Left lung (tissue), 14 donors: ENCODE measurements around the gene PRPH2. TPM values are rescaled to one million over a fixed set of nuclear protein-coding genes. Genes with fewer than 3 reads are reported as not detected.

Experiments
- ATAC-seq: fragments of 200-7000 bp; cut with Tn5 transposase; one replicate; pipeline ENCODE4 v1.9.1; 2020; ENCODE audit warnings: moderate library complexity
- DNase-seq, 4 donors: peaks; one replicate each; pipeline ENCODE4 v3.0.0-alpha.2; 2013 to 2020
- H3K27ac ChIP-seq, 2 donors: fragments of 200-600 bp; sonication (generic) in 1 of 2; one replicate each; pipeline versions ENCODE4 v1.5.0 to v1.8.0; 2020 to 2021
- H3K27me3 ChIP-seq, 2 donors: fragments of 200-600 bp; sonication (generic) in 1 of 2; one replicate each; pipeline versions ENCODE4 v1.5.0 to v1.8.0; 2020 to 2021
- H3K36me3 ChIP-seq, 2 donors: fragments of 200-600 bp; sonication (generic) in 1 of 2; one replicate each; pipeline versions ENCODE4 v1.5.0 to v1.8.0; 2020 to 2021
- H3K4me1 ChIP-seq, 2 donors: fragments of 200-600 bp; one replicate each; pipeline ENCODE4 v1.8.0; 2021
- H3K4me3 ChIP-seq, 2 donors: fragments of 200-600 bp; sonication (generic) in 1 of 2; one replicate each; pipeline versions ENCODE4 v1.5.0 to v1.8.0; 2020 to 2021; ENCODE audit warnings: mild to moderate bottlenecking in 1 of 2
- H3K9me3 ChIP-seq, 2 donors: fragments of 200-600 bp; sonication (generic) in 1 of 2; one replicate each; pipeline versions ENCODE4 v1.5.0 to v1.8.0; 2020 to 2021
- intact Hi-C, 2 donors: fragments of 100-400 bp; cut with DNase I; formaldehyde crosslinking; loops; one replicate each; pipeline versions ENCODE4 v1.11.2 to v1.14.2; 2022
- long read RNA-seq, 12 donors: library from polyadenylated mRNA in 2 of 12; unstranded in 2 of 12; transcript quantifications; one replicate each; pipeline ENCODE4 v2.0.0 and lab custom pipeline, GENCODE V29; 2019 to 2026
- polyA plus RNA-seq, 6 donors: library from polyadenylated mRNA; unstranded; fragments of 120-200 nt; gene quantifications; one replicate each; pipeline ENCODE4 v1.2.1, GENCODE V29; 2013; ENCODE audit not compliant: insufficient read length in 6 of 6
- total RNA-seq, 2 donors: library from RNA; stranded (reverse); fragmentation: NEBNext Ultra II Directional; extraction: Animal tissue kit (Norgen Biotek cat#: 25700); gene quantifications; one replicate each; pipeline ENCODE4 v1.2.1, GENCODE V29; 2021
- TF ChIP-seq, protein P1 (sequence below), 2 donors: fragments of 200-600 bp; sonication (generic) in 1 of 2; IDR thresholded peaks; one replicate each; pipeline versions ENCODE4 v1.5.0 to v1.8.0; 2021; ENCODE audit warnings: antibody characterized with exemption in 2 of 2
- donor health status: DM: no; HTN: yes; CAD: no.
- donor health status: DM: no; HTN: no; CAD: no.

The PRPH2 gene
- total RNA-seq (1 to 10 TPM; 1.7 to 1.9 TPM), polyA plus RNA-seq (1 to 10 TPM; 2.7 to 5.6 (median 4.8) TPM)
- long read RNA-seq, donor 1, result 0 reads
- long read RNA-seq, donor 2, partial matches to known transcripts, result 5 of 6 reads
- long read RNA-seq, donor 2, other reads (novel, unspliced or antisense), result 0 of 6 reads
- long read RNA-seq, donor 3, result 0 reads
- long read RNA-seq, donor 4, result 0 reads
- long read RNA-seq, donor 5, result 0 reads
- long read RNA-seq, donor 6, partial matches to known transcripts, result 0 of 1 reads
- long read RNA-seq, donor 6, other reads (novel, unspliced or antisense), result 0 of 1 reads
- long read RNA-seq, donor 7, partial matches to known transcripts, result 20 of 20 reads
- long read RNA-seq, donor 7, other reads (novel, unspliced or antisense), result 0 of 20 reads
- long read RNA-seq, donor 8, result 0 reads
- long read RNA-seq, donor 9, result 0 reads
- long read RNA-seq, donor 10, result 0 reads
- long read RNA-seq, donor 11, result 0 reads
- long read RNA-seq, donor 12, partial matches to known transcripts, result 0 of 1 reads
- long read RNA-seq, donor 12, other reads (novel, unspliced or antisense), result 0 of 1 reads

DNA sequence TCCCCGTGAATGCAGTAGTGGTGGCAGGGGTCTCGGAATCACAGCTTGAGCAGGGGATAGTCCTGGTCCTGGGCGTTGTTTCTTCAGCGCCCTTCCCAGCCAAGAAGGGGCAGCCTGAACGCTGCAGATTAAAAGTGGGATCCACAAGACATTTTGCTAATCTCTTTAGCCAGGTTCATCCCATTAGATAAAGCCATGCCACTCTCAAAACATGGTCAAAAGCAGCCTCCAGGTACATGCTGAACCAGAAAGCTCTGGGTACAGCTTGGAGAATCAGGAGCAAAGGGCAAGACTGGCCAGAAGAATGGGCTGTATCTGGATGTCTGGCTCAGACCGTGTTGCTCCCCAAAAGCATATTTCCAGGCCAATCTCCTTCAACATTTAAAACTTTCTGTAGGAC is at the start of gene PRPH2:
Gene PRPH2 (minus strand): TSS at position 101 of the 400 bp plus-strand sequence. CDS start 263 bp downstream, outside the sequence.
- intact Hi-C loops, result loop anchor here in 1 of 2 donors (10.0 kb wide), 1 partner anchor 58 kb away; no protein-coding TSS in a partner anchor
- no peak for ATAC-seq
- TF ChIP-seq, protein P1, sequence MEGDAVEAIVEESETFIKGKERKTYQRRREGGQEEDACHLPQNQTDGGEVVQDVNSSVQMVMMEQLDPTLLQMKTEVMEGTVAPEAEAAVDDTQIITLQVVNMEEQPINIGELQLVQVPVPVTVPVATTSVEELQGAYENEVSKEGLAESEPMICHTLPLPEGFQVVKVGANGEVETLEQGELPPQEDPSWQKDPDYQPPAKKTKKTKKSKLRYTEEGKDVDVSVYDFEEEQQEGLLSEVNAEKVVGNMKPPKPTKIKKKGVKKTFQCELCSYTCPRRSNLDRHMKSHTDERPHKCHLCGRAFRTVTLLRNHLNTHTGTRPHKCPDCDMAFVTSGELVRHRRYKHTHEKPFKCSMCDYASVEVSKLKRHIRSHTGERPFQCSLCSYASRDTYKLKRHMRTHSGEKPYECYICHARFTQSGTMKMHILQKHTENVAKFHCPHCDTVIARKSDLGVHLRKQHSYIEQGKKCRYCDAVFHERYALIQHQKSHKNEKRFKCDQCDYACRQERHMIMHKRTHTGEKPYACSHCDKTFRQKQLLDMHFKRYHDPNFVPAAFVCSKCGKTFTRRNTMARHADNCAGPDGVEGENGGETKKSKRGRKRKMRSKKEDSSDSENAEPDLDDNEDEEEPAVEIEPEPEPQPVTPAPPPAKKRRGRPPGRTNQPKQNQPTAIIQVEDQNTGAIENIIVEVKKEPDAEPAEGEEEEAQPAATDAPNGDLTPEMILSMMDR (IDR thresholded peaks at IDR 0.05), result no peak

DNA sequence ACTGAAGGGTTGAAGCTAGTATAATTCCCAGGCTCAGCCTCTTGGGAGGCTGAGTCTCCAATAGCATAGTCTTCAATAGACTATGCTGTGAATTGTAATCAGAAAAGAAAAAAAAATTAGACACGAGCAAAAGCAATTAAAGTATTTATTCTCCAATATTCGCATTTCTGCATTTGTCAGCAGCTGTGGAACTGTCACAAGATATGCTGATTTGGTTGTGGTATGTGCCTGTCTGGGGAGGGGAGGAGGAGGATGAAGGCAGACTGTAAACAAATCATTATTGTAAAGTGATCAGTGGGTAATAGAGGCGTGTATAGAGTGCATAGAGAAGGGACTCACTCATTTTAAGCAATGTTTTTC is 49.3 kb upstream of the PRPH2 start:
- Histone ChIP-seq H3K4me1 (peaks cover 3 to 40% of the 10 kb centered on the region in 2 donors), H3K27ac (peak overlapping the region in 1 of 2 donors; percentile 47), H3K4me3 (no peak overlapping the region), H3K27me3 (no peaks in the 10 kb centered on the region), H3K9me3 (no peaks in the 10 kb centered on the region), H3K36me3 (no peaks in the 10 kb centered on the region)
- DNase-seq, result no peak
- ATAC-seq, result no peak
- intact Hi-C loops, result no loop called here
- TF ChIP-seq, protein P1 (IDR thresholded peaks at IDR 0.05), result no peak

More for the DNA sequence above, at the start of gene PRPH2:
- H3K4me3 ChIP-seq, result no peak within 1 kb of the TSS
- no peak within 1 kb of the TSS for H3K27ac ChIP-seq
- H3K4me1 ChIP-seq, result peaks cover 0 to 15% of the 10 kb centered on the region in 2 donors
- DNase-seq, result no peak
- H3K36me3 ChIP-seq, result no peaks in the 10 kb centered on the region
- no peaks in the 10 kb centered on the region for H3K9me3 ChIP-seq
- no peaks in the 10 kb centered on the region for H3K27me3 ChIP-seq

DNA sequence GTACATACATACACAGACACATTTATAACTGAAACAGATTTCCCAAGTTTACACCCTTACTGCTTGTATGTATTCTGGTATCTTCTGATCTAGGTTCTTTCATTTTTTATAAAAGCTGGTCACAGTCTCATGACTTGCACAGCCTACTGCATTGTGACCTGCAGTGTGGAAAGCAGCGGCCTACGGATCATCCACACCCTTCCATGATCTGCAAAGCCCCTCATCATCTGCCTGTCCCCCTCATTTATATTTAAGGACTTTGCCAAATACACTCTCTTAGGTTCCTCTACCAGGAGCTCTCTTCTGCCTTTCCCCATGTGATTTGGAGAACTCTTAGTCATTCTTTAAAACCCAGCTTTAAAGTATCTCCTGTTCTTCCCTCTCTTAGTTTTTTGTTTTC is 47.4 kb upstream of the PRPH2 start:
- H3K27me3 ChIP-seq, result no peaks in the 10 kb centered on the region
- DNase-seq (no peak), ATAC-seq (no peak)
- intact Hi-C loops, result no loop called here
- H3K27ac ChIP-seq, result no peak overlapping the region
- TF ChIP-seq, protein P1 (IDR thresholded peaks at IDR 0.05), result no peak
- H3K9me3 ChIP-seq, result no peaks in the 10 kb centered on the region
- H3K36me3 ChIP-seq, result no peaks in the 10 kb centered on the region
- H3K4me3 ChIP-seq, result no peak overlapping the region
- peaks cover 3 to 29% of the 10 kb centered on the region in 2 donors for H3K4me1 ChIP-seq

DNA sequence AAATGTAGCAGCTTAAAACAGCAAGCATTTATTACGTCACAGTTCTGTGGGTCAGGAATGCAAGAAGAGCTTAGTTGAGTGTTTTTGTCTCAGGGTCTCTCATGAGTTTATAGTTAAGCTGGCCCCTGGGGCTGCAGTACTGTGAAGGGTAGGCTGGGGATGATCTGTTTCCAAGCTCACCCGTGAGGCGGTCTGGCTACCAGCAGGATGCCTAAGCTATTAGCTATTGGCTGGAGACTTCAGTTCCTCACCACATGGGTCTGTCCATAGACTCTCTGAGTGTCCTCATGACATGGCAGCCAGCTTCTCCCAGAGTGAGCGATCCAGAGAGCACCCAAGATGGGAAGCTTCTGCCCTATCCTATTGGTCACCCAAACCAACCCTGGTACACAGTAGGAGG is 46.7 kb upstream of the PRPH2 start:
- peaks cover 3 to 22% of the 10 kb centered on the region in 2 donors for H3K4me1 ChIP-seq
- DNase-seq, result no peak
- H3K36me3 ChIP-seq, result no peaks in the 10 kb centered on the region
- ATAC-seq, result no peak
- intact Hi-C loops, result no loop called here
- H3K27me3 ChIP-seq, result no peaks in the 10 kb centered on the region
- H3K4me3 ChIP-seq, result no peak overlapping the region
- TF ChIP-seq, protein P1 (IDR thresholded peaks at IDR 0.05), result no peak
- no peak overlapping the region for H3K27ac ChIP-seq
- H3K9me3 ChIP-seq, result no peaks in the 10 kb centered on the region

DNA sequence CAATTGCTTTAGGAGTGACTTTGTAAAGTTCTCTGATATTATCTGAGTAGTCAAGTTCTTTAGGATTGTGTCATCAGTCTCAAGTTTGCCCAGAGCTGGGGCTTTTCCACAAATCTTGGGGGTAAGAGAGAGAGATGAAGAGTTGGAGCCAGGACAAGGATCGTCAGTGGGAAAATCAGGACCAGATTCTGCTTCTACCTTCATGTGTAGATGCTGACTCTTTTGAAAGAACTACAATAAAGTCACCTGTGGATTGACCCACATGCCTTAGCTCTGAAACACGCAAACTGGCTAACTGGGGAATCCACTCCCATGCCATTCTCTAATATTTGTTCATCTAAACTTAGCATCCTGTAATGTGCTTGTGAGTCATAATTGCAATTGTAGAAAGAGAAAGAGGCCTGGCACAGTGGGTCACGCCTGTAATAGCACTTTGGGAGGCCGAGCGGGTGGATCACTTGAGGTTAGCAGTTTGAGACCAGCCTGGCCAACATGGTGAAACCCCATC is 43.8 kb upstream of the PRPH2 start:
- no peak for DNase-seq
- H3K4me3 ChIP-seq, result no peak overlapping the region
- H3K27ac ChIP-seq, result no peak overlapping the region
- H3K9me3 ChIP-seq, result no peaks in the 10 kb centered on the region
- peak; percentile 52 for ATAC-seq
- intact Hi-C loops, result no loop called here
- H3K4me1 ChIP-seq, result peaks cover 0 to 9% of the 10 kb centered on the region in 2 donors
- TF ChIP-seq, protein P1 (IDR thresholded peaks at IDR 0.05), result no peak
- no peaks in the 10 kb centered on the region for H3K36me3 ChIP-seq
- H3K27me3 ChIP-seq, result no peaks in the 10 kb centered on the region
